BLaER1 treated with 17β-estradiol and CSF1 and Interleukin-3, amounts not matched to agents 10 nM and 100 nM (cell line): ENCODE results near the gene ALG1.
"Not testable (repeated sequence)": the region's sequence is repeated elsewhere in the genome, so short reads cannot be mapped to it uniquely, and the experiment has no call there.

Experiments
- H3K27ac ChIP-seq, 11 experiments: shearing (Covaris generic); formaldehyde crosslinking; 2 replicates each; pipeline ENCODE4 v1.8.1; 2022
- H3K27me3 ChIP-seq, 11 experiments: shearing (Covaris generic); formaldehyde crosslinking; 2 replicates each; pipeline ENCODE4 v1.8.1; 2022
- H3K36me3 ChIP-seq, 11 experiments: shearing (Covaris generic); formaldehyde crosslinking; 2 replicates each; pipeline ENCODE4 v1.8.1; 2022
- H3K4me1 ChIP-seq, 10 experiments: shearing (Covaris generic); formaldehyde crosslinking; 2 replicates each; pipeline ENCODE4 v1.8.1; 2022
- H3K4me2 ChIP-seq, 11 experiments: shearing (Covaris generic); formaldehyde crosslinking; 2 replicates each; pipeline ENCODE4 v1.8.1; 2022
- H3K4me3 ChIP-seq, 10 experiments: shearing (Covaris generic); formaldehyde crosslinking; 2 replicates each; pipeline ENCODE4 v1.8.1; 2022
- H3K9ac ChIP-seq, 11 experiments: shearing (Covaris generic); formaldehyde crosslinking; 2 replicates each; pipeline ENCODE4 v1.8.1; 2022
- H3K9me3 ChIP-seq, 11 experiments: shearing (Covaris generic); formaldehyde crosslinking; replicated peaks in 1 of 11; 2 replicates each; pipeline ENCODE4 v1.8.1; 2022
- H4K20me1 ChIP-seq, 11 experiments: shearing (Covaris generic); formaldehyde crosslinking; 2 replicates each; pipeline ENCODE4 v1.8.1; 2022
- Cebpa-rat ChIP-seq, 11 experiments: shearing (Covaris generic); IDR thresholded peaks; 2 replicates each; pipeline ENCODE4 v1.8.1; 2022

The ALG1 gene

DNA sequence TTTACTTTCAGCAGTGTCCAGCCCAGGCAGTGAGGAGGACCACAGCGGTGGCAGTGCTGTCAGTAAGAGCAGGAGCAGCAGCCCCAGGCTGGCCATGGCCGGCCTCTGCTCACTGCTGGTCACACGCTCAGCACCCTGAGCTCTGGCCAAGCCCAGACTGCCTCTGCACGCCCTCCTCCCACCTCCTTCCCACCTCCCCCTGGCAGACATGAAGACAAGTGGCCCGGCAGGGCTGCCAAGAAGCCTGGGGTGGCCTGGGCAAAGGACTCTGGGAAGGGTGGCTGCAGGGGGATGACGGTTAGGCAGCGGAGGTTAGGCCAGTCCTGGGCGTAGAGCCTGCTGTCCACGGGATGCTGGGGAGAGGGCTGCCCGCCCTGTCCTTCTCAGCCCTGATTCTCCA, 5.8 kb upstream of the ALG1 start, which contains the start of gene C16orf89:
Gene C16orf89, minus strand, starts transcription at position 144 of the 400 bp plus-strand sequence. Its CDS starts 48 bp downstream, at position 96.
- H3K4me3 ChIP-seq: no peak within 1 kb of the TSS
- no peaks in the 10 kb centered on the region for H3K36me3 ChIP-seq
- no peak for TF ChIP-seq Cebpa-rat (IDR thresholded peaks at IDR 0.05)
- H3K9me3 ChIP-seq: peaks cover 0 to 10% (median 0%) of the 10 kb centered on the region in 11 experiments; a peak in 2 of 22 replicates
- no peak within 1 kb of the TSS for H3K27ac ChIP-seq
- peaks cover 7 to 24% (median 19%) of the 10 kb centered on the region in 10 experiments; a peak in 17 of 20 replicates for H3K4me1 ChIP-seq
- 0 out of 22 replicates have a peak, but pooled peaks cover 0 to 6% (median 0%) of the 10 kb centered on the region in 11 experiments for H3K27me3 ChIP-seq
- H4K20me1 ChIP-seq: 0 out of 22 replicates have a peak, but pooled peaks cover 0 to 7% (median 0%) of the 10 kb centered on the region in 11 experiments
- no peak within 1 kb of the TSS for H3K4me2 ChIP-seq
- H3K9ac ChIP-seq: 0 out of 22 replicates have a peak within 1 kb of the TSS, but pooled peaks of 1 of the 11 experiments have one; percentile 6

DNA sequence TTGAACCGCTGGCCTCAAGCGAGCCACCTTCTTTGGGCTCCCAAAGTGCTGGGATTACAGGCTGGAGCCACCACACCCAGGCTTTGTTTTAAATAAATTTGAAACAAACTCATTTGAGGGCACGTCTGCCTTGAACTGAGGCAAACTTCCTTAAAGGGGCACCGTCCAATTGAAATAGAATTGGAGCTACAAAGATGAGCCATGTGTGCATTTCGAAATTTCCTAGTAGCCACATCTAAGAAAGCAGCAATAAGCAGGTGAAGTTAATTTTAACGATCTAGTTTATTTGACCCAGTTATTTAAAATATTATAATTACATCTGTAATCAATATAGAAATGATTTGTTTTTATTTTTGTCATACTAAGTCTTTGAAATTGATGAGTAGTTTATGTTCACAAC, 5.1 kb upstream of the ALG1 start:
- H3K36me3 ChIP-seq: no peaks in the 10 kb centered on the region
- no peak overlapping the region for H3K4me3 ChIP-seq
- H3K9ac ChIP-seq: no peak overlapping the region
- H3K4me1 ChIP-seq: peaks cover 12 to 29% (median 25%) of the 10 kb centered on the region in 10 experiments
- H4K20me1 ChIP-seq: 0 out of 22 replicates have a peak, but pooled peaks cover 0 to 6% (median 0%) of the 10 kb centered on the region in 11 experiments
- no peak for TF ChIP-seq Cebpa-rat (IDR thresholded peaks at IDR 0.05)
- H3K9me3 ChIP-seq: peaks cover 0 to 14% (median 0%) of the 10 kb centered on the region in 11 experiments; a peak in 2 of 22 replicates
- 0 out of 22 replicates have a peak, but pooled peaks cover 0 to 6% (median 0%) of the 10 kb centered on the region in 11 experiments for H3K27me3 ChIP-seq
- H3K4me2 ChIP-seq: no peak overlapping the region
- no peak overlapping the region for H3K27ac ChIP-seq

DNA sequence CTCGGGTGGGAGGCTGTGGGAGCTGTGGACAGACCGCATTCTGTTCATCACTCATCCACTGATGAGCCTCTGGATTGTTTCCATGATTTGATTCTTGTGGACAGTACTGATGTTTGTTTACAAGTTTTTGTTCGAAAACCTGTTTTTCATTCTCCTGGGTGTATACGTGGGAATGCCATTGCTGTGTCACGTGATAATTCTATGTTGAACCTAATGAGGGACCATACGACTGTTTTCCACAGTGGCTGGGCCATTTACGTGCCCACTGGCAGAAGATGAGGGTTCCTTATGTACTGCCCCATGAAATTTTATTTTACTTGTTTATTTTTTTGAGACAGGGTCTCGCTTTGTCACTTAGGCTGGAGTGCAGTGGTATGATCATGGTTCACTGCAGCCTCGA, 2.6 kb upstream of the ALG1 start:
- H3K27me3 ChIP-seq: no peaks in the 10 kb centered on the region
- peaks cover 0 to 14% (median 0%) of the 10 kb centered on the region in 11 experiments; a peak in 2 of 22 replicates for H3K9me3 ChIP-seq
- H3K4me3 ChIP-seq: no peak overlapping the region
- peaks cover 19 to 24% (median 22%) of the 10 kb centered on the region in 10 experiments for H3K4me1 ChIP-seq
- H4K20me1 ChIP-seq: no peaks in the 10 kb centered on the region
- H3K9ac ChIP-seq: no peak overlapping the region
- no peak overlapping the region for H3K27ac ChIP-seq
- no peak for TF ChIP-seq Cebpa-rat (IDR thresholded peaks at IDR 0.05)
- peaks cover 0 to 12% (median under 1%) of the 10 kb centered on the region in 11 experiments; a peak in 9 of 22 replicates for H3K36me3 ChIP-seq
- H3K4me2 ChIP-seq: no peak overlapping the region

DNA sequence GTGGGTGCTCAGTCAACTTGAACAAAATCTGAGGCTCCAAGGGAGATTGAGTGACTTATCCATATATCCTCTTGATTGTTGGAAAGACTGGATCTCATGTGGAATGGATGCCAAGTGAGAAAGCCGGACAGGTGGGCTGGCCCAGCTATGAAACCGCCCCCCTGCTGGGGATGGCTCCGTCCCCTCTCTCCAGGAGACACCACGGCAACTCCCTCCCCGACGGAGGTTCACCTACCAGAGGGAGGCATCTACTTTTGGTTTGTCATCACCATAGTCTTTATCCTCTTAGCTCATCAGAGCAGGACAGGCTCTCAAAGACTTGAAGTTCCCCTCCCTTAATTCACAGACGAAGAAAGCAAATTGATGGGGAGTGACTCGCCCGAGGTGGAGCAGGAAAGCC, 1.8 kb upstream of the ALG1 start:
- Histone ChIP-seq H3K27ac (no peak overlapping the region), H3K36me3 (peaks cover 3 to 19% (median 9%) of the 10 kb centered on the region in 11 experiments; a peak in 18 of 22 replicates), H3K9me3 (peaks cover 0 to 14% (median 0%) of the 10 kb centered on the region in 11 experiments; a peak in 2 of 22 replicates), H3K27me3 (no peaks in the 10 kb centered on the region), H3K4me2 (no peak overlapping the region), H4K20me1 (no peaks in the 10 kb centered on the region), H3K9ac (no peak overlapping the region), H3K4me3 (no peak overlapping the region), H3K4me1 (peaks cover 19 to 24% (median 22%) of the 10 kb centered on the region in 10 experiments)
- TF ChIP-seq Cebpa-rat (IDR thresholded peaks at IDR 0.05): no peak

DNA sequence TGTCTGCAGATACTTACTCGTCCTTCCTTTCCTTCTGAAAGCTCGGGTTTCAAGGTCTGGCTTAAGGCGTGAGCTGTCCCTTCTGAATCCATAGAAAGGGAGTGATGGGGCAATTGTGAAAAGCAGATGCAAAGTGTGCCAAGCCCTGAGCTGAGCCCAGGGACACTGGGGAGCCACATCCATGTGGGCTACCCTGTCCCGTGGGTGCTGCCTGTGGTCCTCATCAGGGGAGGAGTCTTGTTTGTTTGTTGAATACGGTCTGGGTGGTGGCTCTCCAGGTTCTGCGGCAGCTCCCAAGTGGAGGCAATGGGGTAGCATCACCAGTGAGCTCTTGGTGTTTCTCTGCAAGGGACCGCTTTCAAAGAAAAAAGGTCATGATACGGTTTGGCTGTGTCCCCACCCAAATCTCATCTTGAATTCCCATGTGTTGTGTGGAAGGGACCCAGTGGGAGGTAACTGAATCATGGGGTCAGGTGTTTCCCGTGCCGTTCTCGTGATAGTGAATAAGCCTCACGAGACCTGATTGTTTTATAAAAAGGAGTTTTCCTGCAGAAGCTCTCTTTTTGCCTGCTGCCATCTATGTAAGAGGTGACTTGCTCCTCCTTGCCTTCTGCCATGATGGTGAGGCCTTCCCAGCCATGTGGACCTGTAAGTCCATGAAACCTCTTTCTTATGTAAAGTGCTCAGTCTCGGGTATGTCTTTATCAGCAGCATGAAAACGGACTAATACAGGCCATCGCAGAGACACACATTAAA, 1.0 kb upstream of the ALG1 start:
- Histone ChIP-seq H4K20me1 (no peaks in the 10 kb centered on the region), H3K36me3 (peaks cover 10 to 26% (median 16%) of the 10 kb centered on the region in 11 experiments), H3K9ac (no peak overlapping the region; a peak in 1 of 22 replicates), H3K4me2 (peak overlapping the region in 10 of 11 experiments; percentile 63 to 97 (median 86); a peak in 16 of 22 replicates), H3K27ac (peak overlapping the region in 8 of 11 experiments; percentile 76 to 87 (median 86); a peak in 12 of 22 replicates), H3K4me1 (peaks cover 19 to 24% (median 22%) of the 10 kb centered on the region in 10 experiments), H3K27me3 (no peaks in the 10 kb centered on the region), H3K4me3 (no peak overlapping the region; a peak in 1 of 20 replicates), H3K9me3 (peaks cover 0 to 14% (median 0%) of the 10 kb centered on the region in 11 experiments; a peak in 2 of 22 replicates)
- TF ChIP-seq Cebpa-rat (IDR thresholded peaks at IDR 0.05): no peak

DNA sequence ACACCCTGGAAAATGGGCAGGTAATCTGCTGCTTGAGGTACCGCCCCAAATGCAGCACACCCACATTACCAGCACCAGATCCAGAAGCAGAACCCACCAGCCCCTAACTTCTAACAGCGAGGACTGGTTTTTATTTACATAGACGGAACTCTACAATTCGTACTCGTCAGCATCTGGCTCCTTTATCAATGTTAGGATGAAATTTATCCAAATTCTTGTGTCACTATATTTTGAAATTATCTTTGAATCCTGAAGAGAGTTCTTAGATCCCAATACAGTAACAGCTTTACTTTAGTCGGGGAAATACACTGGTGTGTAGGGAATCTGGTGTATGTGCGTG, 332 bp upstream of the ALG1 start:
- H3K4me1 ChIP-seq: peaks cover 19 to 24% (median 22%) of the 10 kb centered on the region in 10 experiments
- H3K27me3 ChIP-seq: no peaks in the 10 kb centered on the region
- peaks cover 0 to 14% (median 0%) of the 10 kb centered on the region in 11 experiments; a peak in 2 of 22 replicates for H3K9me3 ChIP-seq
- peak overlapping the region; percentile 63 to 97 (median 88) for H3K4me2 ChIP-seq
- H3K27ac ChIP-seq: peak overlapping the region; percentile 56 to 87 (median 83)
- H4K20me1 ChIP-seq: 0 out of 22 replicates have a peak, but pooled peaks cover 0 to 5% (median 0%) of the 10 kb centered on the region in 11 experiments
- H3K36me3 ChIP-seq: peaks cover 17 to 33% (median 23%) of the 10 kb centered on the region in 11 experiments
- no peak for TF ChIP-seq Cebpa-rat (IDR thresholded peaks at IDR 0.05)
- peak overlapping the region; percentile 62 to 78 (median 70) for H3K4me3 ChIP-seq
- H3K9ac ChIP-seq: peak overlapping the region; percentile 78 to 86 (median 83)

DNA sequence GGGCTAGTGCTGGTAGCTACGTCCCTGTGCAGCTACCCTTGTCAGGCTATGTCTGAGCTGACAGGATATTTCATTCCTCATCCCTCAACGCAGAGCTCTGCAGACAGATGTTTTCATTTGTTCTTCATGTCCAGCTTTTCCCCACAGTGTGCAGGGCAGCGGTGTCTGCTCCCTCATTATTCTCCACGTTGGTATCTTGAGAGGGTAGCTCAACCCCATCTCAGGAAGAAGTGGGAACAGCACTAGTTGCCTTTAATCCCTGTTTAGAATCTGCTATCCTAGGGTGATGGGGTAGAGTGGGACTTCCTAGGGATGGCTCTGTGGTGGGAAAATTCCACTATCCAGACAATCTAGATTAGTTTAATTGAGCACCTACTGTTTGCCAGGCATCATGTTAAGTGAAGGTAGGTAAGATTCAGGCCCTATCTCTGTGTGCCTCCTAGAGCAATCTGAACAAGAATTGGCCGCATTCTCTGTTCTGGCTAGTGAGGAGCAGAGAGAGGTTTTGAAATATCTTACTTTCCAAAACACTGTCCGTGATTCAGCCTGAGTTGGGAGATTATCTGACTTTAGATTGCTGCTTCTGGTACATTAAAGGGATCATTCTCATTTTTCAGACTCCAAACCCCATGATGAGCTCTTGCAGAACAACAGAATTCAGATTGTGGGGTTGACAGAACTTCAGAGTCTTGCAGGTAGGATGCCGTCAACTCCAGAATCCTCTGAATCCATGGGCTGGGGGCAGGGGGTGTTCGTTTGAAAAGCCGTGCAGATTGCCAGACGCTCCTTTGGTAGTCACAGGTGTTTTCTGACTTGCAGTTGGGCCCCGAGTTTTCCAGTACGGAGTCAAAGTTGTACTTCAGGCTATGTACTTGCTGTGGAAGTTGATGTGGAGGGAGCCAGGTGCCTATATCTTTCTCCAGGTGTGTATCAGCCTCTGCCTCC, 963 bp downstream of the ALG1 start:
- H4K20me1 ChIP-seq: 0 out of 22 replicates have a peak, but pooled peaks cover 0 to 6% (median 0%) of the 10 kb centered on the region in 11 experiments
- peak overlapping the region; percentile 78 to 86 (median 83) for H3K9ac ChIP-seq
- peak overlapping the region; percentile 56 to 87 (median 83); a peak in 21 of 22 replicates for H3K27ac ChIP-seq
- H3K9me3 ChIP-seq: peaks cover 0 to 14% (median 0%) of the 10 kb centered on the region in 11 experiments; a peak in 2 of 22 replicates
- H3K36me3 ChIP-seq: peaks cover 27 to 46% (median 36%) of the 10 kb centered on the region in 11 experiments
- TF ChIP-seq Cebpa-rat (IDR thresholded peaks at IDR 0.05): no peak
- no peaks in the 10 kb centered on the region for H3K27me3 ChIP-seq
- peaks cover 19 to 24% (median 22%) of the 10 kb centered on the region in 10 experiments for H3K4me1 ChIP-seq
- H3K4me3 ChIP-seq: peak overlapping the region; percentile 62 to 78 (median 70)
- peak overlapping the region; percentile 63 to 97 (median 88) for H3K4me2 ChIP-seq

DNA sequence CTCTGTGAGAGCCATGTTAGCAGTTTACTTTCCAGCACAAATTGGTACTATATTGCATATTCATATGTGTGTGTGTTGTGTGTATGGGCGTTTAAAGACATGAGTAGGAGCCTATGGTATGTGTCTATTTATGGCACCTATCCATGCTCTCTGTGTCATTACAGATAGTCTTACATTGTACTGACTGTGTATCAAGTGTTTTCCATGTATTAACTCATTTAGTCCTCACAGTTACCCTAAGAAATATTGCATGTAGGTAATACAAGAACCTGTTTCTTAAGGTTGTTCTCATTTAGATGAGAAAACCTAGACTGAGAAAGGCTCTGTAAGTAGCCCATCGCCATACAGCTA, 1.6 kb downstream of the ALG1 start:
- H3K36me3 ChIP-seq: peaks cover 29 to 53% (median 39%) of the 10 kb centered on the region in 11 experiments
- H3K4me3 ChIP-seq: no peak overlapping the region
- peaks cover 0 to 14% (median 0%) of the 10 kb centered on the region in 11 experiments; a peak in 2 of 22 replicates for H3K9me3 ChIP-seq
- 0 out of 22 replicates have a peak, but pooled peaks cover 0 to 6% (median 0%) of the 10 kb centered on the region in 11 experiments for H4K20me1 ChIP-seq
- no peak overlapping the region for H3K9ac ChIP-seq
- peak overlapping the region in 10 of 11 experiments; percentile 63 to 97 (median 88); a peak in 13 of 22 replicates for H3K4me2 ChIP-seq
- TF ChIP-seq Cebpa-rat (IDR thresholded peaks at IDR 0.05): no peak
- no peaks in the 10 kb centered on the region for H3K27me3 ChIP-seq
- H3K27ac ChIP-seq: no peak overlapping the region
- peaks cover 19 to 24% (median 22%) of the 10 kb centered on the region in 10 experiments for H3K4me1 ChIP-seq

DNA sequence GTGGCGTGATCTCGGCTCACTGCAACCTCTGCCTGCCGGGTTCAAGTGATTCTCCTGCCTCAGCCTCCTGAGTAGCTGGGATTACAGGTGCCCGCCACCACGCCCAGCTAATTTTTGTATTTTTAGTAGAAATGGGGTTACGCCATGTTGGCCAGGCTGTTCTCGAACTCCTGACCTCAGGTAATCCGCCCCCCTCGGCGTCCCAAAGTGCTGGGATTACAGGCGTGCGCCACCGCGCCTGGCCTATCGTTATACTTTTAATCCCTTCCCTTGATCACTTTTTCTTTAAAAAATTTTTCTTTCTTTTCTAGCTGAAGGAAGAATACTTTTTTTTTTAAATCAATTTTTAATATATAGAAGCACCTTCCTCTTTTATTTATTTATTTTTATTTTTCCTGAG, 2.1 kb downstream of the ALG1 start:
- not testable (repeated sequence) for H3K27ac ChIP-seq, H3K4me2 ChIP-seq, H3K27me3 ChIP-seq, H3K9ac ChIP-seq, H3K4me3 ChIP-seq, H4K20me1 ChIP-seq
- peaks cover 0 to 14% (median 0%) of the 10 kb centered on the region in 11 experiments; a peak in 2 of 22 replicates for H3K9me3 ChIP-seq
- peaks cover 19 to 24% (median 22%) of the 10 kb centered on the region in 10 experiments for H3K4me1 ChIP-seq
- H3K36me3 ChIP-seq: peaks cover 29 to 58% (median 42%) of the 10 kb centered on the region in 11 experiments
